Activated naive CD8-positive, alpha-beta T cell treated with anti-CD3 and anti-CD28 coated beads, Interleukin-2, amount 50 U/mL, for 16 hours (primary cell): ENCODE results near the gene MST1R.

Experiments used
- DNase-seq: peaks from one replicate; pipeline ENCODE4 v3.0.0-alpha.2; 2020; ENCODE audit warnings: low read depth, low spot score

Gene MST1R

GRCh38 chr3:49877716-49878115 lies 26.0 kb downstream of the MST1R start:
- DNase-seq: no peak

GRCh38 chr3:49876567-49876966 lies 27.1 kb downstream of the MST1R start:
- DNase-seq: no peak

GRCh38 chr3:49873623-49874022 lies 30.1 kb downstream of the MST1R start:
- DNase-seq: no peak

DNA sequence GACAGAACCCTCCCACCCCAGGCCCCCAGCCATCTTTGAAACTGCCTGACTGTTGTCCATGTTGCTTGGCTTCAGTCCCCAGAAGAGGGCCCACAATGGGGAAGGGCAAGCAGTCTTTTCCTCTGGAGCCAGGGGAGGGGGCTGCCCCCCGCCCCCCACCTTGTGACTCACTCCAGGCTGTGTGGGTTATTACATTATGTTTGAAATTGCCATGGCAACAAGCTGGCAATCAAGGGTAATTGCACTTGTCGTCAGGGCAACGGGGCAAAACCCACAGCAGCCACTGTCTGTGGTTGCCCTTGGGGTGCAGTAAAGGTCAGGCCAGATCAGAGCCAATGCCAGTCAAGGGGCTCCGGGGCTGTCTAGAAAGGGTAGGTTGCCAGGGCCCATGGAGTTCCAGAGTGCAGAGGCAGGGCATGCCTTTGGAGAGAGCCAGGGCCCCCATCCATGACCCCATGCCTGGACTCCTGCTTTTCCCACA lies 30.8 kb downstream of the MST1R start:
- DNase-seq: no peak

- no peak for DNase-seq
Measured at GRCh38 chr3:49871531-49872153, 32.0 kb downstream of the MST1R start.

DNA sequence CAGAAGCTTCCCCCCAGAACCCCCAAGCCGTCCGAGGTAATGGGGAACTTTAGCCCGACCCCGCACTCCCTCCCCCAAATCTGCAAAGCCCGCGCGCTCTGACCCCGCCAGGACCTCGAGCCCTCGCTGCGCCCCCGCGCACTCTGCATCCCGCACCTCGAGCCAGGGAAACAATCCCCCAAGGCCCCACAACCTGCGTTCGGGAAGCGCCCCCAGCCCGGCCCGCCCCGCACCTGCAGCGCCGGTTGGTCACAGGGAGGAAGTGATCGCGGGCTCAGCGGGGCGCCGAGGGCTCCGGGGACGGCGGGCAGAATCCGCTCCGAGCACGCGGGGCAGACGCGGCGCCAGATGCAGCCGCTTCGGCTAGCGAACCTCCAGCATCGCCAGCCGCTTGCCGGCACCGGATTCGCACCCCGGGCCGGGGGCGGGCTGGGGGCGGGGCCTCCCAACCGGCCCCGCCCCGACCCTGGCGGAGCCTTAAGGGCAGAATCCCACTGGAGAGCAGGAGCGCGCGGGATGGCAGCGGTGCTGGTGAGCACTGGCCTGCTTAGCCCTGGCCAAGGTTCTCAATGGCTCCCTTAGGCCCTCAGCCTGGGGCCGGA lies 34.0 kb downstream of the MST1R start, which contains the start of gene CAMKV:
Gene CAMKV (minus strand): TSS at position 382 of the 602 bp plus-strand sequence. CDS start 7,518 bp downstream, outside the sequence.
- no peak for DNase-seq

DNA sequence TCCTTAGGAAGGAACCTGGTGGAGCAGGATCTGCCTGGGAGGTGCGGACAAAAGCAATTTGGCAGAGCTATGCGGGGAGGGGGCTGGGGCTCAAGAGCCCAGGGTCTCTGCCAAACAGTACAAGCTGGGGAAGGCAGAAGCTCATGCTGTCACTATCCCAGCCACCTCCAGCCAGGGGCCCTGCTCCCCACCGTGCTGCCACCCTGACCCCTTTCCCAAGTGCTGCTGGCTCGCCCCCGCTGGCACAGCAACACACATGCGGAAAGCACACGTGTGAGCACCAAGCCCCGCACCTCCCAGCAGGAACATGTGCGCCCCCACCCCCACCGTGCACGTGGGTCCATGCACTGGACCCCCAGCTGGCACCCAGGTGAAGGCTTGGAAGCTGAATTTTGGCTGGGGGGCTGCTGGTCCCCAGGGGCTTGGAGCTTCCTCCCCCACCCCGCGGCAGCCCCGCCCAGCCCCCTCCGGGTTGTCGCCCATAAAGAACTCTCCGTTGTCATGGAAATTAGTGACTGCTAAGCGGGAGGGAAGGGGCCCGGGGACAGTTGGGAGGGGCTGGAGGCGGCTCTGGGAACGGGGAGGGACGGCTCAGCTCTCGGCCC lies 34.7 kb downstream of the MST1R start:
- no peak for DNase-seq

DNA sequence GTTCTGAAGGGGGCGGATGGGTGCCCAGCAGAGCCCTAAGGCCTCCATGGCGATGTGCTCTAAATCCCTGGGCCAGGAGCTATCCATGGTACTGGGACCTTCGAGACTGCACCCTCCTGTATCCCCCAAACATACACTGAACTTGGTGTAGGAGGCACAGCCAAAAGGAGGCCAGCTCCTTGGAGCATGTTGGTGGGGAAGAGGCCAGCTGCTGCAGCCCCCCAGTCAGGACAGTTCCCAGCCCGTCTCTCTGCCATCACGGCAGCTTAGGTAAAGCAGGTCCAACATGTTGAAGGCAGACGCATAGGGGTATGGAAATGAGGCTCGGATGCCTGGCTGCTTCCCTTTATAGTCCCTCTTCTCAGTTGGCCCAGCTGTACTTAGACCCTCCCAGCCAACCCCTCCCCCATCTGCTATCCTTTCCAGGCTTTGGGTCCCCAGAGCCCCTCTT lies 35.8 kb downstream of the MST1R start:
- DNase-seq: no peak

DNA sequence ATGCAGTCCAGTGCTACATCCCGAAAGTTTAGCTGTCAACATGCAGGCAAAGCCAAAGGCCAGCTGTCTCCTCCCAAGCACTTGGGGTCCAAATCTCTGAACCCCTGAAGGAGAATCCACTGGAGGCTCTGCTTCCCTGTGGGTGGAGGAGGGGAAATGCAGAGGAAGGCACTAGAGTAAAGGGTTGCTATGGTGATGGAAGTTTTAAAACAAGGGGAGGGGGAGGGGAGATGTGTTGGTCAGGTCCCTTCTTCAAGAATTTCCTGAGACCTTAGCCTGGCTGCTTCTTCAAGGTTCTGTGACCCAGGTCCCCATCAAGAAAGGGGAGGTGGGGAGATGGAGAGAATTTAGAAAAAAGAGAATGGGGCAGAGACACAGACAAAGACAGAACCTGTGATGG lies 36.3 kb downstream of the MST1R start:
- no peak for DNase-seq

GRCh38 chr3:49865198-49865784 lies 38.4 kb downstream of the MST1R start:
- no peak for DNase-seq

GRCh38 chr3:49864505-49864904 lies 39.2 kb downstream of the MST1R start:
- no peak for DNase-seq

- DNase-seq: no peak
Measured at GRCh38 chr3:49859576-49860305, 43.9 kb downstream of the MST1R start.

GRCh38 chr3:49856181-49857005 lies 47.3 kb downstream of the MST1R start, which contains the start of gene TRAIP:
Gene TRAIP, minus strand, starts transcription at chr3:49856564. Its CDS starts 111 bp downstream, at chr3:49856453.
- peak; percentile 83 for DNase-seq

DNA sequence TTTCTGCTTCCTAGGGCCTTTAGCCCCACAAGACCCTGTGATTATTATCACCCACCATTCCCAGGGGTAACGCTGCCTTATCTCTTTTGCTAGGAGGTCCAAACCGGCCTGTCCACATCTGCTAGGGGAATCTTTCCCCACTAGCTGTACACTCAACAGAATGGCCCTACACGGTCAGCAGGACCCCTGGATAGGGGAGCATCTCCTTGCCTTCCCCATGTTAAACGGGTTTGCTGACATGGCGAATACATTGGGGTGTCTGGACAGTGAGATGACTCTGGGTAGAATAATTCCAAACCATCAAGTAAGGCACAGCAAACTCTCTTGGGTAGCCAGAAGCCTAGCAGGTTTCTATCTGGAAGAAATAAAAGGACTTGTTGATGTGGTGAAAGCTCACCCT lies 48.0 kb downstream of the MST1R start:
- DNase-seq: no peak

GRCh38 chr3:49845694-49846093 lies 58.0 kb downstream of the MST1R start:
- DNase-seq: no peak

GRCh38 chr3:49844464-49845183 lies 59.0 kb downstream of the MST1R start:
- DNase-seq: no peak

DNA sequence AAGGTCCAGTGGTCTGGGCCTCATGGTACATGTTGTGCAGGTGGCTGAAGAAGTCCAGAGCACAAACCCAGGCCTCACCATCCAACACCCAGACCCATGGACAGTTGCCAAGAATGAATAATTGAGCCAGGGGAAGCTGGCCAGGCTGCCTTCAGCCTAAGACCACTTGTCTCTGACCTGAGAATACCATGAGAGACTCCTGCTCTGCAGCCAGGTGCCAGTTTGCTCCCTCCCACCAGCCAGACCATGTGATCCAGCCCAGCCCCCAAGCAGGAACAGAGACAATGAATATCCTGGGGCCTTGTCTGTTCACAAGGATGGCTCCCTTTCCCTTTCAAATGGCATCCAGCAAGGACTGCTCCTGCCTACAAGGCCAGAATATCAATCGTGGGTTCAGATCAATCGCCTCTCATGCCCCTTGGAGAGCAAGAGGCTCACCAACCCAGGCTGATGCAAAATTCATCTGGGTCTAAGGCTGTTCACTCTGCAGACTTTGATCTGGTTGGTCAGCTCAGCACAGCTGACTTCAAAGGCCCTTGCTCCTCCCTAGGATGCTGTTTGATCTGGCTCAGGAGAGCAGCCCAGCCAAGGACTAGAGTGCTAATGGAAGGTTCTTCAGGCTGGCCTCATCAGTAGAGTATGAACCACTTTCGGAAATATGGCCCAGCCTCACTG lies 60.7 kb downstream of the MST1R start:
- no peak for DNase-seq

DNA sequence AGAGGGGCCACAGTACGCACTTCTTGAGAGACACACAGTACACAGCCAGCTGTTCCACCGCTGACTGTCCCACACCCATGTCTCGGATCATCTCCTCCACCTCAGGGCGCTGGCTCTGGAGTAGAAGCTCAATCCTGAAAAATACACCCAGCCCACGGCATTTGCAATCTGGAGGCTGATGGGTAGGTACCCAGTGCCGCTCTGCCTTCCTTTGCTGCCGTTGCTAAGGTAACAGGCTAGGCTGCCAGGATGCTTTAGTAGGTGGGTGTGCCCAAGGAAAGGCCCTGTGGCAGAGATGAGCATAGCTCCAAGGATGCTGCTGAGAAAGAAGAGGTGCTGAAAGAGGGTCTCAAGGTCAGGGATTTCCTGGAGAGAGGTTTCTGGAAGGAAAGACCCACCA lies 61.9 kb downstream of the MST1R start:
- no peak for DNase-seq

DNA sequence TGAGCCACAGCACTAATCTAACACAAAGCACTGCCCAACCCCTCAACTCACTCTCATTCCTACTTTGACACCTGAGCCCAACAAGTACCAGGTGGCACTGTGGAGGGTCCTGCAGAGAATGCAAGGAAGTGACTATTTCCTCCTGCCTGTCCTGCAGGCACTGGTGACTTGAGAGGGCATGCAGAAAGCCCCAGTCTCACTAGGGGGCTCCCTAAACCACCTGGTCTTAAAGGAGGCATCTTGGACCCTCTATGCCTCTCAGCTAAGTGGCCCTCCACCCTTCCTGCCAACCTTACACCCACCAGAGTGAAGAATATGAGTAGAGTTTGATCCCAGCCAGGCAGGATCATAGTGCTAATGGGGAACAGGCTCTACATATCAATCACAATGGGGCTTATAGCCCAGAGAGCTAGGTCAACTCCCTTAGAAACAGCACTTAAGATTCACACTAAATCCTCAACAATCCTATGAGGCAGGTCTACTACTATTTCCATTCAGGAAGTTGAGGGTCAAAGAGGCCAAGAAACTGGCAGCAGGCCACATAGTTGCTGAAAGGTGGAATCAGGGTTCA lies 62.5 kb downstream of the MST1R start:
- DNase-seq: no peak
